Fibroblast of mammary gland (primary cell): ENCODE data around the gene RAD50.

Experiments used
- DNase-seq: peaks from one replicate; pipeline ENCODE4 v3.0.0-alpha.2; 2010; ENCODE audit warnings: low read depth
- H3K4me3 ChIP-seq: 2 replicates; pipeline ENCODE4 v1.5.1; 2011; ENCODE audit warnings: low read depth, mild to moderate bottlenecking, low read length, moderate library complexity; ENCODE audit not compliant: control insufficient read depth
- CTCF ChIP-seq: conservative IDR thresholded peaks from 2 replicates; pipeline ENCODE4 v1.5.1; 2011; ENCODE audit warnings: low read depth, low read length, inconsistent platforms; ENCODE audit not compliant: control insufficient read depth, insufficient read depth

The RAD50 gene

GRCh38 chr5:132528021-132528420 is 28.8 kb upstream of the RAD50 start:
- DNase-seq = no peak
- no peak overlapping the region for H3K4me3 ChIP-seq
- TF ChIP-seq CTCF = no peak

DNA sequence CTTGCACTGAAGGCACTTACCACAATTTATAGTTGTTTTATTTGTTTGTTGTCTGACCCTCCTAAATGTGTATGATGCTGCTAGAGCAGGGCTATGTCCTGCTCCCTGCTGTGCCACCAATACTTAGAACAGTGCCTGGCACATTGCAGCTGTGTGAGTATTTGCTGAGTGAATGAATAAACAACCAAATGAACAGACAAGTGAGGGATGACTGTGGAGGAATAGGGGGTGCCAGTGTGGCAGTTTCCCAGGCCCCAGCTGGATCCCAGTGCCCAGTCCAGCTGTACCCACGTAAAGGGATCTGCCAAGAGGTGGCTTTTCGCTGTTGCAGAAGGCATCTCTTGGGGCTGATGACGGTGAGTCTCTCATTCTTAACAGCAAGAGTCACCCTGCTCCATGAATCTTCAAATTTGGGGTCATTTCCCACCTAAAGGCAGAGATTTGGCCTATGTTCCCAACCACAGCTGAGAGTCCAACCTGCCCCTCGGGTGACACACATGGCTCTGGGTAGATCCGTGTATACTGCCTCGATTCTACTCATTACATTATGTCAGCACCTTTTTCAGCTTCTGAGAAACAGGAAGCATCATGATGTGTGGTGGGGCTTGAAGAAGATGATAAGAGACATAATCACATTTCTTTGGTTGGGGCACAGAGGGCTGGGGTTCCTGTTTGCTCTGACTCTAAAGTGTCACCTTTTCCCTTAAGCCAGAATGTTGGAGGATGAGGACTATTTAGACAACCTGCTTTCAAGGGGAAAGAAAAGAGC is 27.7 kb upstream of the RAD50 start:
- no peak for DNase-seq
- H3K4me3 ChIP-seq = no peak overlapping the region
- TF ChIP-seq CTCF = no peak

GRCh38 chr5:132530946-132531345 is 25.8 kb upstream of the RAD50 start:
- DNase-seq = no peak
- no peak overlapping the region for H3K4me3 ChIP-seq
- TF ChIP-seq CTCF = no peak

DNA sequence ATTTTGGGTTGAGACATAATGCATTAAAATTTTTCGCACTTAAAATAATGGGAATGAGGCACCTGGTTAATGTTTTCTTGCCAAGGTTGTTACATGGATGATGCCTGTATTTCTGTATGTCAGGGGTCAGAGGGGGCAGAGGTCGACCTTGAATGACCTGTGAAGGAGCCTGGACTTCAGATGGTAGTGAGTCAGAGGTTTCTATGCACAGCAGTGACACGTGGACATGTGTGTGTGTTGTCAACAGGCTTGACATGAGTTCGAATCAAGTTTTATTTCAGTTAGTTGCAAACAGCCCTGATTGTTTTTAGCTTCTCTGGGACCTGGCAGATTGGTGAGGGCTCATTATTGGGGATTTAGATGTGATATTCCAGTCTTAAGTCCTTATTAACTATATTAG is 17.1 kb upstream of the RAD50 start:
- no peak overlapping the region for H3K4me3 ChIP-seq
- peak; percentile 12 for DNase-seq
- TF ChIP-seq CTCF = no peak

GRCh38 chr5:132540149-132540548 is 16.6 kb upstream of the RAD50 start:
- H3K4me3 ChIP-seq = no peak overlapping the region
- TF ChIP-seq CTCF = no peak
- no peak for DNase-seq

GRCh38 chr5:132540764-132541163 is 16.0 kb upstream of the RAD50 start:
- TF ChIP-seq CTCF = no peak
- no peak overlapping the region for H3K4me3 ChIP-seq
- DNase-seq = no peak

DNA sequence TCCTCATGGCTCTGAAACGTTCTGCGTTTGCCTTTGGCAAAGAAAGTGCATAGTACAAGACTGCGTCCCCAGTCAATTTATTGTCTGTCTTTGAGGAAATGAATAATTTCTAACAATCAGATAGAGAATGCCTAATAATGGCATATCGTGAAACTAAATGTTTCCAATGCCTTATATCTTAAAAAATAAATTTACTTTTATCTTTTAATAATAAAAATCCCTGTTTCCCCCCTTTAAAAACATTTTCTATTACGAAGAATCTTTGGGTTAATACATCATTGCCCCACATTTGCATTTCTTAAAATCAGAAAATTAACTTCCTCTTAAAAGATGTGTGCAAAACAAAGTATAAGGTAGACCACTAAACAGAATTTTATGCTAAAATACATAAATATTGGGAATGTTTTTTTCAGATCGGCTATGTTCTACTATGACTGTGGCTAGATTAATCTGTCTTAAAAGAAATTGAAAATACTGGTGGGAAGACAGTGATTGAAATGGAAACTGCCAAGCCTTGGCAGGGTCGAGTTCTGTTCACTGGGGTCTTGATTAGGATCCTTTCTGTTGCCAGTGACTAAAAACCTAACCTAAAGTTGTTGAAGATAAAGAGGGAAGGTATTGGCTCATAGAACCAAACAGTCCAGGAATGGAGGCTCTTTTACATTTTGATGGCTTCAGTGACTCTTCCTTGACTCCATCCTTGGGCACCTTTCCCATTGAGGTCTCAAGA is 13.1 kb upstream of the RAD50 start, which contains the start of gene IL5:
TSS of gene IL5 (minus strand) at position 51 of the 730 bp plus-strand sequence. CDS start at position 7, 44 bp downstream.
- TF ChIP-seq CTCF = no peak
- DNase-seq = no peak
- no peak within 1 kb of the TSS for H3K4me3 ChIP-seq
